Keratinocyte (primary cell): ENCODE data around the gene CSHL1.

Experiments
- EZH2 ChIP-seq: IDR thresholded peaks from one replicate; pipeline ENCODE4 v1.6.1; 2012; ENCODE audit warnings: inconsistent platforms, mild to moderate bottlenecking, low read length, moderate library complexity
- TF ChIP-seq, protein P1 (sequence below), 3 experiments: IDR thresholded peaks in 1 of 3; conservative IDR thresholded peaks in 1 of 3; optimal IDR thresholded peaks in 1 of 3; 2 replicates in 2 of 3; 3 replicates in 1 of 3; pipeline versions ENCODE3 to v1.5.1; 2011; ENCODE audit warnings: low read length in 3 of 3, mild to moderate bottlenecking in 3 of 3, moderate library complexity in 2 of 3, control low read depth in 1 of 3, inconsistent platforms in 1 of 3; ENCODE audit not compliant: insufficient read depth in 2 of 3; ENCODE audit errors: extremely low read depth in 1 of 3

DNA sequence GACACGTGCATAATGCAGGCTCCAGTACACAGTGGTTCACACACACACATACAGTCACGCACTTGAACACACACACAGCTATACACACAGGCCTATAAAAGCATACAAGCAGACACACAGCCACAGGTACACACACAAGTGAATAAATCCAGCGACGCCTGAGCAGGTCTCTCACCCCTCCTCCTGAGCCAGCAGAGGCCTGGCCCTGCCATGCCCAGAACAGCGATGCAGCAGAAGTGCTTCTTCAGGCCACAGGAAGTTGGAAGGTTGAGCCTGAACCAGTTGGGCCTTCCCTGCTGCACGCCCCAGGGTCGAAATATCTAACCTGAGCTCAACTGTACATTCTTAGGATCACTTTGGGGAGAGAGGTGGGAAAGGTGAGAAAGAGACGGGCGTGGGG, 28.3 kb upstream of the CSHL1 start:
- TF ChIP-seq, protein P1, sequence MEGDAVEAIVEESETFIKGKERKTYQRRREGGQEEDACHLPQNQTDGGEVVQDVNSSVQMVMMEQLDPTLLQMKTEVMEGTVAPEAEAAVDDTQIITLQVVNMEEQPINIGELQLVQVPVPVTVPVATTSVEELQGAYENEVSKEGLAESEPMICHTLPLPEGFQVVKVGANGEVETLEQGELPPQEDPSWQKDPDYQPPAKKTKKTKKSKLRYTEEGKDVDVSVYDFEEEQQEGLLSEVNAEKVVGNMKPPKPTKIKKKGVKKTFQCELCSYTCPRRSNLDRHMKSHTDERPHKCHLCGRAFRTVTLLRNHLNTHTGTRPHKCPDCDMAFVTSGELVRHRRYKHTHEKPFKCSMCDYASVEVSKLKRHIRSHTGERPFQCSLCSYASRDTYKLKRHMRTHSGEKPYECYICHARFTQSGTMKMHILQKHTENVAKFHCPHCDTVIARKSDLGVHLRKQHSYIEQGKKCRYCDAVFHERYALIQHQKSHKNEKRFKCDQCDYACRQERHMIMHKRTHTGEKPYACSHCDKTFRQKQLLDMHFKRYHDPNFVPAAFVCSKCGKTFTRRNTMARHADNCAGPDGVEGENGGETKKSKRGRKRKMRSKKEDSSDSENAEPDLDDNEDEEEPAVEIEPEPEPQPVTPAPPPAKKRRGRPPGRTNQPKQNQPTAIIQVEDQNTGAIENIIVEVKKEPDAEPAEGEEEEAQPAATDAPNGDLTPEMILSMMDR (optimal IDR thresholded peaks at IDR 0.05 in 1 of 3, IDR thresholded peaks at IDR 0.05 in 1 of 3, conservative IDR thresholded peaks at IDR 0.05 in 1 of 3; ENCODE audit: extremely low read depth in 1 of 3, insufficient read depth in 2 of 3, low read length in 3 of 3): no peak
- no peak for TF ChIP-seq EZH2
